Pons (tissue), 1 donor: ENCODE measurements around the gene LIMK2.
"Not testable (repeated sequence)": the region's sequence is repeated elsewhere in the genome, so short reads cannot be mapped to it uniquely, and the experiment has no call there.

Experiments used
- DNase-seq: peaks from one replicate; pipeline ENCODE4 v3.0.0-alpha.2; 2016; ENCODE audit warnings: low spot score

Gene LIMK2

GRCh38 chr22:31211482-31211861 lies 626 bp upstream of the LIMK2 start:
- DNase-seq, result no peak

DNA sequence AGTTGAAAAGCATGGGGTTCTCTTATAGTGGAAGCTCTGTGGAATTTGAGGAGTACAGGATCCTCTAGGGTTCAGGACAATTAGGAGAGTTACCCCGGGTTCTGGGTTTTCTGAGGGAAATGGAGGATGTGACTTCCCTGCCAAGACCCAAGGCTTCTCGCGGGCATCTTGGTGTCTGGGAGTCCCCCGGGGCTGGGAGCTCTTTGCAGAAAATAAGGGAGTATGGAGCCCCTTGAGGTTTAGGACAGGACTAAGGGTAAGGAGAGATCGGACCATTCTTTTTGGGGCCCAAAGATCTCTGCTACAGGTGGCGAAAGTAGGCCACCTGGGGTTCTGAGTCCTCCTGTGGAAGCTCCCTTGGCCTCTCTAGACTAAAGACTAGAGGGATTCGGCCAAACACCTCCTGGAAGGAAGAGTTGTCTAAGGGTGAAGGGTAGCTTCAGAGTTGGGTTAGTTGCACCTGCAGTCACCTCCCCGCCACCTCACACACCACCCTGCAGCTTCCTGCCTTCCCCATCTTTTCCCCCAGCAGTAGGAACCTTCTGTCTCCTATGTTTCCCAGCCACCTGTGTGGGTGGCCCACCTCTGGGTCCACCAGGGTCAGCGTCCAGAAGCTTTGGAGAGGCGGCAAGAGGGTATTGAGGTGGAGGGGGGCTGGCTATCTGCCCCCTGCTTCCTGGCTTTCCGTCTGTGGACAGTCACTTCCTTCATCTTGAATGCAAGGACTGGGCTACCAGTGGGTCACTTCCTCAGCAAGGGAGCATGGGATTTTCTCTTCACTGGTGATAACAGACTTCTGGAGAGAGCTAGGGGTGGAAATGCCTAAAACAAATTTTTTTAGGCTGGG lies 908 bp downstream of the LIMK2 start:
- no peak for DNase-seq

GRCh38 chr22:31215018-31215535 lies 3.0 kb downstream of the LIMK2 start:
- DNase-seq, result no peak

GRCh38 chr22:31218565-31219262 lies 6.6 kb downstream of the LIMK2 start:
- no peak for DNase-seq

DNA sequence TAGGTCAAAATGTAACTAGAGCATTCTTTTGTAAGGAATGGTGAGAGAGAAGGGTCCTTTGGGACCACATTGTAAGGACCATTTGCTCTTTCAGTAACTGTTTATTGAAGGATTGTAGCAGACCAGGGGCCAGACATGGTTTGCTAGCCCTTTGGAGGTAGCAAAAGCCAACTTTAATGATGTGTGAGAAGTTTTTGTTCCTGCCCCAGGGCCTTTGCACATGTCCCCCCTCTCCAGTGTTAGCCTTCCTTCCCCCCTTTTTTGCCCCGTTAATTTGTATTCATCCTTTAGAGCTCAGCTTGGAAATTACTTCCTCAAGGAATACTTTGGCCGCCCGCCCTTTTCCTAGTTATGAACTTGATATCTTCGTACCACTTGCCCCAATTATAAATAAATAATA lies 9.0 kb downstream of the LIMK2 start:
- no peak for DNase-seq

DNA sequence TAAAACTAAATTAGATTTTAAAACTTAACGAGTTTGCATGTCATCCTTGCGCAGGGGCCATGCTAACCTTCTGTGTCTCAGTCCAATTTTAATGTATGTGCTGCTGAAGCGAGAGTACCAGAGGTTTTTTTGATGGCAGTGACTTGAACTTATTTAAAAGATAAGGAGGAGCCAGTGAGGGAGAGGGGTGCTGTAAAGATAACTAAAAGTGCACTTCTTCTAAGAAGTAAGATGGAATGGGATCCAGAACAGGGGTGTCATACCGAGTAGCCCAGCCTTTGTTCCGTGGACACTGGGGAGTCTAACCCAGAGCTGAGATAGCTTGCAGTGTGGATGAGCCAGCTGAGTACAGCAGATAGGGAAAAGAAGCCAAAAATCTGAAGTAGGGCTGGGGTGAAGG lies 10.6 kb downstream of the LIMK2 start:
- DNase-seq, result no peak

DNA sequence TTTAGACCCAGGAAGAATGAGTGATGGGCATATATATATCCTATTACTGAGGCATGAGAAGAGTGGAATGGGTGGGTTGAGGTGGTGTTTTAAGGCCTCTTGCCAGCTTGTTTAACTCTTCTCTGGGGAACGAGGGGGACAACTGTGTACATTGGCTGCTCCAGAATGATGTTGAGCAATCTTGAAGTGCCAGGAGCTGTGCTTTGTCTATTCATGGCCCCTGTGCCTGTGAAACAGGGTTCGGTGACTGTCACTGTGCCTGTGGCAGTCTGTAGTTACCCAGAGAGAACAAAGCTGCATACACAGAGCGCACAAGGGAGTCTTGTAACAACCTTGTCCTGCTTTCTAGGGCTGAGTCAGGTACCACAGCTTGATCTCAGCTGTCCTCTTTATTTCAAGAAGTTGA lies 11.7 kb downstream of the LIMK2 start:
- peak; percentile 94 for DNase-seq

GRCh38 chr22:31224691-31225090 lies 12.6 kb downstream of the LIMK2 start:
- not testable (repeated sequence) for DNase-seq

GRCh38 chr22:31227186-31227585 lies 15.1 kb downstream of the LIMK2 start:
- DNase-seq, result no peak

DNA sequence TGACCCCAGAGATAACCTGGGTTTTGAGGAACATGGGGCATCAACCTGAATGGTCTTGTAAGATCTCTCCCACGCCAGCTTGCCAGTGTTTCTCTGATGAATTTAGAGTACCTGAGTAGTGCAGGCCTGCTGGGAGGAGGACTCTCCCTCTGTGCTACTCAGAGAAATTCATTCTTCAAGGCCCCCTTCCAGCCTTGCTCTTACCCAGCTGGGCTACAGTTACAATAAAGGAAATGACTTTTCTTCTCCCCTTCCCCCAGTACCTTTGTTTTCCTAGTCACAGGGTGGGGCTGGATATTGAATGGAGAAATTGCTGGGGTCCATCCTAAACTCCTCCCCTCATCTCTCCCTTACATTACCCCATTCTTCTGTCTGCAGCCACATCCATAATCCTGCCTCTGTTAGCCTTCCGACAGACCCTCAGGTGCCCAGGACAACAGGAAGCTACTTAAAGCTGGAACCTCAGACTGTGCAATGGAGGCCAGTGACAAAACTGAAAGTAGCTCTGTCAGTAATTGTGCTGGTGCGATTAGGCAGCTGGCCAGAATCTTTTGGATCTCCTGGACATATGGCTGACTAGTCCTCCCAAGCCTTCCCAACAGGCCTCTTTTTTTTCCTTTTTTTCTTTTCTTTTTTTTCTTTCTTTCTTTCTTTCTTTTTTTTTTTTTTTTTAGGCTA lies 17.4 kb downstream of the LIMK2 start:
- DNase-seq, result no peak

- DNase-seq, result peak; percentile 48
These were observed 18.2 kb downstream of the LIMK2 start for GRCh38 chr22:31230155-31230870.

DNA sequence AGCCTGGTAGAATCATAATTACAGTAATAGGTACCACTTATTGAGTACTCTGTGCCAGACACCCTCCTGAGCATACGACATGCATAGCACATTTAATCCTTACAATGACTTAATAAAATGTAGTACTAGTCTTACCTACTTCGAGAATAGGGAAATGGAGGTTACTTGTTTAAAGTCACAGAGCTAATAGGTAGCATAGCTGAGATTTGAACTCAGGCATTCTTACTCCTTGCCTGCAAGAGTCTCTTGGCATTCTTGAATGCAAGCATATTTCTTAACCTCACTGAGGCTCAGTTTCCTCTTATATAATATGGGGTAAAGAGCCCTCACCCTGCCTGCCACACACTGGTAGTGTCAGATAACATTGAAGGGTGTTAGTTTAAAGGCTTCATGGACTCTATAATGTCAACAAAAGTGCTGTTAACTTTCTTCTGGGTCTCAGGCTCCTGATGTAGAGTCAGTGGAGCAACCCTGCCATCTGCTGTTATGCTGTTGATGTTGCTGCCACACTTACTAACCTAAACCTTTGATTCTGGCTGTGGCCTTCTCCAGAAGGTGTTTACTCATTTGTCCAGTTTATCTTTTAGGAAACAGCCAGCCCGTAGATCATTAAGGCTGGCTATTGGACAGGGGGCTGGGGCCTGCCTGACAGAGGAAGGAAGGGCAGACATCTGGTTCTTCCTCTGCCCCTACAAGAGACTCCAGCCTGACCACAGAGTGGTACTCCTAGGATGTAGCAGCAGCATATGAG lies 18.9 kb downstream of the LIMK2 start:
- DNase-seq, result peak; percentile 85

GRCh38 chr22:31233001-31233400 lies 20.9 kb downstream of the LIMK2 start:
- no peak for DNase-seq

DNA sequence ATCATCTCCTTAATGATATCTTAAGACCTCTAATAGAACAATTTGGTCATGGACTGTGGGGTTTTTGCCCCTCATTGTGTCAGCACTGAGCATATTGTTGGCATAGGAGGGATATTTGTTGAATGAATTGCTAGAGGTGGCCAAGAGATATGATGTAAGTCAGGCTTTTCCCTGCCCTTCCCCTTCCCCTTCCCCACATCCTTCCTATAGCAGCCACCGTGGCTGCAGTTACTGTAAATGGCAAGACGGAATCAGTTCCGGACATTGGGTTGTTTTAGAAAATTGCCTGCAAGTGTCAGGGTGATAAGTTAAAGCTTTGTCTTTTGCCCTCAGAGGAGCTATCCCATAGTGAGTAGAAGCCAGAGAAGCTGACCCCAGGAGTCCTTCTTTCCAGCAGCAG lies 23.0 kb downstream of the LIMK2 start:
- no peak for DNase-seq

- DNase-seq, result not testable (repeated sequence)
These were observed 23.9 kb downstream of the LIMK2 start for GRCh38 chr22:31236044-31236443.

GRCh38 chr22:31238057-31238456 lies 26.0 kb downstream of the LIMK2 start:
- no peak for DNase-seq

GRCh38 chr22:31239771-31240370 lies 27.8 kb downstream of the LIMK2 start:
- DNase-seq, result no peak

DNA sequence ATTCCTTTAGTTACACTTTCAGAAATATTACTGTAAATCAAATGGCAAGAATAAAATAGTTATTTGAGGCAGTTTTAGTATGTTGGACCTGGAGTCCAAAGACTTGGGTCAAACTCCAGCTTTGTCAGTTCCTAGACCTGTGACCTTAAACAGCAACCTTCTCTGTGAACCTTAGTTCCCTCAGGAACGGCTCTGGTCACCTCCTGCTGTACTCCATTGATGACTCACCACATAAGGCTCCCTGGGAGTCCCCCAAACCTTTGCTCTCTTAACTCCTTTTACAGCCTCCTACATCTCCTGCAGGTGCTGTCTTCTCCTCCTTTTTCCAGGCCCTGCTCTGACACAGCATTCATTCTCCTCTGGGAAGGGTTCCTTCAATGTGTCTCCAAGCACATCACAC lies 29.1 kb downstream of the LIMK2 start:
- DNase-seq, result no peak

- no peak for DNase-seq
These were observed 29.8 kb downstream of the LIMK2 start for GRCh38 chr22:31241936-31242335.

DNA sequence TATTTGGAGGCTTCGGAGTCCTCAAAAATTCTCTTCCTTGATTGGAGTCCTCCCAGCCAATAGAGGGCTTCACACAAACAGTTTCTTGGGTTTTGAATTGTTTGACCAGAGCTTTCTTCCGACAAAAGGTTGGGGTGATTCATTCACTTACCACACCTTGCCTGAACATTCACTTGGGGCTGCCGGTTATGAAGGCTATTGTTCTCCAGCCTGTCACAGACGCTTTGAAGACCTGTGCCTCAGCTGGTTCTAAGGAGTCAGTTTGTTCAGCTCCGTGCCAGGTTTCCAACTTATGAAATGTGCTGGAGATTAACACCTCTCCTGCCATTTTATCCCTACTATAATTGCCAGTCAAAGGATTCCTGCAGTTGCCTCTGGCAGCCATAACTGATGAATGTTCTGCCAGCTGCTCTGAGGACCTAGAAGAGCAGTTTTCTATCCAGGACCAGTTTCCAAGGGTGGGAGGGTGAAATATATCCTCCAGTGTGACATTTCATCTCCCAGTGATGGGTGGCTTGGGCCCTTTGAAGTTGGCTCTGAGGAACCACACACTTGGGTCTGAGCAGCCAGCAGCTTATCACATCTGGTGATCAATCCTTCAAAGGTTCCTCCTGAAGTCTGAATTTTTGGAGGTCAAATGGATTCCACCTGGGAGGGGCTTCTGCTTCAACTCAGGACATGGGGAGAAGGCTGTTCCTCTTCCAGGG lies 31.4 kb downstream of the LIMK2 start:
- no peak for DNase-seq
